DMS 273 (cell line): Measurements from ENCODE around the gene CEL.
A peak's percentile ranks its signal among the peaks of the same experiment; 100 is the strongest.
"Not testable (repeated sequence)": the region's sequence is repeated elsewhere in the genome, so short reads cannot be mapped to it uniquely, and the experiment has no call there.

ENCODE experiments used
- DNase-seq: peaks from one replicate; lab custom pipeline; 2025; ENCODE audit not compliant: unreplicated experiment; lab: John Stamatoyannopoulos, UW

Gene CEL

DNA sequence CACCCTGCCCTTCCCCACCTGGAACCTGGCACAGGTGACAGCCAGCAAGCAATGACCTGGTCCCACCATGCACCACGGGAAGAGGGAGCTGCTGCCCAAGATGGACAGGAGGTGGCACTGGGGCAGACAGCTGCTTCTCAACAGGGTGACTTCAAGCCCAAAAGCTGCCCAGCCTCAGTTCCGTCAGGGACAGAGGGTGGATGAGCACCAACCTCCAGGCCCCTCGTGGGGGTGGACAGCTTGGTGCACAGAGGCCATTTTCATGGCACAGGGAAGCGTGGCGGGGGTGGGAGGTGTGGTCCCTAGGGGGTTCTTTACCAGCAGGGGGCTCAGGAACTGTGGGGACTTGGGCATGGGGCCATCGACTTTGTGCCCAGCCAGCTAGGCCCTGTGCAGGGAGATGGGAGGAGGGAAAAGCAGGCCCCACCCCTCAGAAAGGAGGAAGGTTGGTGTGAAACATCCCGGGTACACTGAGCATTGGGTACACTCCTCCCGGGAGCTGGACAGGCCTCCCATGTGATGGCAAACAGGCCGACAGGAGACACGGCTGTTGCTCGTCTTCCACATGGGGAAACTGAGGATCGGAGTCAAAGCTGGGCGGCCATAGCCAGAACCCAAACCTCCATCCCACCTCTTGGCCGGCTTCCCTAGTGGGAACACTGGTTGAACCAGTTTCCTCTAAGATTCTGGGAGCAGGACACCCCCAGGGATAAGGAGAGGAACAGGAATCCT is 1.9 kb downstream of the CEL start:
- DNase-seq = no peak

DNA sequence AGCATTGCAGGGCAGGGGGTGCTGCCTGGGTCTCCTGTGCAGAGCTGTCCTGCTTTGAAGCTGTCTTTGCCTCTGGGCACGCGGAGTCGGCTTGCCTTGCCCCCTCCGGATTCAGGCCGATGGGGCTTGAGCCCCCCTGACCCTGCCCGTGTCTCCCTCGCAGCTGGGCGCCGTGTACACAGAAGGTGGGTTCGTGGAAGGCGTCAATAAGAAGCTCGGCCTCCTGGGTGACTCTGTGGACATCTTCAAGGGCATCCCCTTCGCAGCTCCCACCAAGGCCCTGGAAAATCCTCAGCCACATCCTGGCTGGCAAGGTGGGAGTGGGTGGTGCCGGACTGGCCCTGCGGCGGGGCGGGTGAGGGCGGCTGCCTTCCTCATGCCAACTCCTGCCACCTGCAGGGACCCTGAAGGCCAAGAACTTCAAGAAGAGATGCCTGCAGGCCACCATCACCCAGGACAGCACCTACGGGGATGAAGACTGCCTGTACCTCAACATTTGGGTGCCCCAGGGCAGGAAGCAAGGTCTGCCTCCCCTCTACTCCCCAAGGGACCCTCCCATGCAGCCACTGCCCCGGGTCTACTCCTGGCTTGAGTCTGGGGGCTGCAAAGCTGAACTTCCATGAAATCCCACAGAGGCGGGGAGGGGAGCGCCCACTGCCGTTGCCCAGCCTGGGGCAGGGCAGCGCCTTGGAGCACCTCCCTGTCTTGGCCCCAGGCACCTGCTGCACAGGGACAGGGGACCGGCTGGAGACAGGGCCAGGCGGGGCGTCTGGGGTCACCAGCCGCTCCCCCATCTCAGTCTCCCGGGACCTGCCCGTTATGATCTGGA is 2.7 kb downstream of the CEL start:
- no peak for DNase-seq

DNA sequence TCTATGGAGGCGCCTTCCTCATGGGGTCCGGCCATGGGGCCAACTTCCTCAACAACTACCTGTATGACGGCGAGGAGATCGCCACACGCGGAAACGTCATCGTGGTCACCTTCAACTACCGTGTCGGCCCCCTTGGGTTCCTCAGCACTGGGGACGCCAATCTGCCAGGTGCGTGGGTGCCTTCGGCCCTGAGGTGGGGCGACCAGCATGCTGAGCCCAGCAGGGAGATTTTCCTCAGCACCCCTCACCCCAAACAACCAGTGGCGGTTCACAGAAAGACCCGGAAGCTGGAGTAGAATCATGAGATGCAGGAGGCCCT is 3.2 kb downstream of the CEL start:
- DNase-seq = no peak

DNA sequence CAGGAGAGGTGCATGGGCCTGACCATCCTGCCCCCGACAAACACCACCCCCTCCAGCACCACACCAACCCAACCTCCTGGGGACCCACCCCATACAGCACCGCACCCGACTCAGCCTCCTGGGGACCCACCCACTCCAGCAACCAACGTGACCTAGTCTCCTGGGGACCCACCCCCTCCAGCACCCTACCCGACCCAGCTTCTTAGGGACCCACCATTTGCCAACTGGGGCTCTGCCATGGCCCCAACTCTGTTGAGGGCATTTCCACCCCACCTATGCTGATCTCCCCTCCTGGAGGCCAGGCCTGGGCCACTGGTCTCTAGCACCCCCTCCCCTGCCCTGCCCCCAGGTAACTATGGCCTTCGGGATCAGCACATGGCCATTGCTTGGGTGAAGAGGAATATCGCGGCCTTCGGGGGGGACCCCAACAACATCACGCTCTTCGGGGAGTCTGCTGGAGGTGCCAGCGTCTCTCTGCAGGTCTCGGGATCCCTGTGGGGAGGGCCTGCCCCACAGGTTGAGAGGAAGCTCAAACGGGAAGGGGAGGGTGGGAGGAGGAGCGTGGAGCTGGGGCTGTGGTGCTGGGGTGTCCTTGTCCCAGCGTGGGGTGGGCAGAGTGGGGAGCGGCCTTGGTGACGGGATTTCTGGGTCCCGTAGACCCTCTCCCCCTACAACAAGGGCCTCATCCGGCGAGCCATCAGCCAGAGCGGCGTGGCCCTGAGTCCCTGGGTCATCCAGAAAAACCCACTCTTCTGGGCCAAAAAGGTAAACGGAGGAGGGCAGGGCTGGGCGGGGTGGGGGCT is 4.6 kb downstream of the CEL start:
- DNase-seq = no peak

DNA sequence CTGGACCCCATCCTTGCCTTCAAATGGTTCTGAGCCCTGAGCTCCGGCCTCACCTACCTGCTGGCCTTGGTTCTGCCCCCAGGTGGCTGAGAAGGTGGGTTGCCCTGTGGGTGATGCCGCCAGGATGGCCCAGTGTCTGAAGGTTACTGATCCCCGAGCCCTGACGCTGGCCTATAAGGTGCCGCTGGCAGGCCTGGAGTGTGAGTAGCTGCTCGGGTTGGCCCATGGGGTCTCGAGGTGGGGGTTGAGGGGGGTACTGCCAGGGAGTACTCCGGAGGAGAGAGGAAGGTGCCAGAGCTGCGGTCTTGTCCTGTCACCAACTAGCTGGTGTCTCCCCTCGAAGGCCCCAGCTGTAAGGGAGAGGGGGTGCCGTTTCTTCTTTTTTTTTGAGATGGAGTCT is 5.2 kb downstream of the CEL start:
- no peak for DNase-seq

DNA sequence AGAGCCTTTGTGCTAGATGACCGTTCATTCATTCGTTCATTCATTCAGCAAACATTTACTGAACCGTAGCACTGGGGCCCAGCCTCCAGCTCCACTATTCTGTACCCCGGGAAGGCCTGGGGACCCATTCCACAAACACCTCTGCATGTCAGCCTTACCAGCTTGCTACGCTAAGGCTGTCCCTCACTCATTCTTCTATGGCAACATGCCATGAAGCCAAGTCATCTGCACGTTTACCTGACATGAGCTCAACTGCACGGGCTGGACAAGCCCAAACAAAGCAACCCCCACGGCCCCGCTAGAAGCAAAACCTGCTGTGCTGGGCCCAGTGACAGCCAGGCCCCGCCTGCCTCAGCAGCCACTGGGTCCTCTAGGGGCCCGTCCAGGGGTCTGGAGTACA is 6.0 kb downstream of the CEL start:
- DNase-seq = peak; percentile 66

DNA sequence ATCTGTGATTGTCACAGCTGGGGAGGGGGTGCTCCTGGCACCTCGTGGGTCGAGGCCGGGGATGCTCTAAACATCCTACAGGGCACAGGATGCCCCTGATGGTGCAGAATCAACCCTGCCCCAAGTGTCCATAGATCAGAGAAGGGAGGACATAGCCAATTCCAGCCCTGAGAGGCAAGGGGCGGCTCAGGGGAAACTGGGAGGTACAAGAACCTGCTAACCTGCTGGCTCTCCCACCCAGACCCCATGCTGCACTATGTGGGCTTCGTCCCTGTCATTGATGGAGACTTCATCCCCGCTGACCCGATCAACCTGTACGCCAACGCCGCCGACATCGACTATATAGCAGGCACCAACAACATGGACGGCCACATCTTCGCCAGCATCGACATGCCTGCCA is 6.7 kb downstream of the CEL start:
- not testable (repeated sequence) for DNase-seq

DNA sequence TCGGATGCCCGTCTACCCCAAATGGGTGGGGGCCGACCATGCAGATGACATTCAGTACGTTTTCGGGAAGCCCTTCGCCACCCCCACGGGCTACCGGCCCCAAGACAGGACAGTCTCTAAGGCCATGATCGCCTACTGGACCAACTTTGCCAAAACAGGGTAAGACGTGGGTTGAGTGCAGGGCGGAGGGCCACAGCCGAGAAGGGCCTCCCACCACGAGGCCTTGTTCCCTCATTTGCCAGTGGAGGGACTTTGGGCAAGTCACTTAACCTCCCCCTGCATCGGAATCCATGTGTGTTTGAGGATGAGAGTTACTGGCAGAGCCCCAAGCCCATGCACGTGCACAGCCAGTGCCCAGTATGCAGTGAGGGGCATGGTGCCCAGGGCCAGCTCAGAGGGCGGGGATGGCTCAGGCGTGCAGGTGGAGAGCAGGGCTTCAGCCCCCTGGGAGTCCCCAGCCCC is 8.8 kb downstream of the CEL start:
- not testable (repeated sequence) for DNase-seq

DNA sequence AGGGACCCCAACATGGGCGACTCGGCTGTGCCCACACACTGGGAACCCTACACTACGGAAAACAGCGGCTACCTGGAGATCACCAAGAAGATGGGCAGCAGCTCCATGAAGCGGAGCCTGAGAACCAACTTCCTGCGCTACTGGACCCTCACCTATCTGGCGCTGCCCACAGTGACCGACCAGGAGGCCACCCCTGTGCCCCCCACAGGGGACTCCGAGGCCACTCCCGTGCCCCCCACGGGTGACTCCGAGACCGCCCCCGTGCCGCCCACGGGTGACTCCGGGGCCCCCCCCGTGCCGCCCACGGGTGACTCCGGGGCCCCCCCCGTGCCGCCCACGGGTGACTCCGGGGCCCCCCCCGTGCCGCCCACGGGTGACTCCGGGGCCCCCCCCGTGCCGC is 9.2 kb downstream of the CEL start:
- DNase-seq = not testable (repeated sequence)

DNA sequence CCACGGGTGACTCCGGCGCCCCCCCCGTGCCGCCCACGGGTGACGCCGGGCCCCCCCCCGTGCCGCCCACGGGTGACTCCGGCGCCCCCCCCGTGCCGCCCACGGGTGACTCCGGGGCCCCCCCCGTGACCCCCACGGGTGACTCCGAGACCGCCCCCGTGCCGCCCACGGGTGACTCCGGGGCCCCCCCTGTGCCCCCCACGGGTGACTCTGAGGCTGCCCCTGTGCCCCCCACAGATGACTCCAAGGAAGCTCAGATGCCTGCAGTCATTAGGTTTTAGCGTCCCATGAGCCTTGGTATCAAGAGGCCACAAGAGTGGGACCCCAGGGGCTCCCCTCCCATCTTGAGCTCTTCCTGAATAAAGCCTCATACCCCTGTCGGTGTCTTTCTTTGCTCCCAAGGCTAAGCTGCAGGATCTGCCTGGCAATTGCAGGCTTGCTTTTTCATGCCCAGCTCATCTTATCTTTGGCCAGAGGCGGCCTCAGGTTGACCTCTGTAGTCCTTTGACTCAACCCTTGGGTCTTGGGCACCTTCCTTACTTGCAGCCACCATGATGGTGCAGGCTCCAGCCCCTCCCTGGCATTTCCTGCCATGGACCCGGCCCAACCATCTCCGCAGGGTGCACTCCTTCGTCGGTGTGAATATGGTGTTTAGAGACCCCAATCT is 9.8 kb downstream of the CEL start:
- DNase-seq = no peak

DNA sequence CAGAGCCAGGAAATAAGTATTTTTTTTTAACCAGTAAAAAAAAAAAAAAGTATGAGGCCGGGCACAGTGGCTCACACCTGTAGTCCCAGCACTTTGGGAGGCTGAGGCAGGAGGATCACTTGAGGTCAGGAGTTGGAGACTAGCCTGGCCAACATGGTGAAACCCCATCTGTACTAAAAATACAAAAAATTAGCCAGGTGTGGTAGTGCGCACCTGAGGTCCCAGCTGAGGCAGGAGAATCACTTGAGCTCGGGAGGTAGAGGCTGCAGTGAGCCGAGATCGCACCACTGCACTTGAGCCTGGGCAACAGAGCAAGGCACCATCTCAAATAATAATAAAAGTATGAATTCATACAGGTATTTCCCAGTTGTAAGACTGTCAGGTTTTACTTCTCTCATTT is 10.4 kb downstream of the CEL start:
- DNase-seq = not testable (repeated sequence)

DNA sequence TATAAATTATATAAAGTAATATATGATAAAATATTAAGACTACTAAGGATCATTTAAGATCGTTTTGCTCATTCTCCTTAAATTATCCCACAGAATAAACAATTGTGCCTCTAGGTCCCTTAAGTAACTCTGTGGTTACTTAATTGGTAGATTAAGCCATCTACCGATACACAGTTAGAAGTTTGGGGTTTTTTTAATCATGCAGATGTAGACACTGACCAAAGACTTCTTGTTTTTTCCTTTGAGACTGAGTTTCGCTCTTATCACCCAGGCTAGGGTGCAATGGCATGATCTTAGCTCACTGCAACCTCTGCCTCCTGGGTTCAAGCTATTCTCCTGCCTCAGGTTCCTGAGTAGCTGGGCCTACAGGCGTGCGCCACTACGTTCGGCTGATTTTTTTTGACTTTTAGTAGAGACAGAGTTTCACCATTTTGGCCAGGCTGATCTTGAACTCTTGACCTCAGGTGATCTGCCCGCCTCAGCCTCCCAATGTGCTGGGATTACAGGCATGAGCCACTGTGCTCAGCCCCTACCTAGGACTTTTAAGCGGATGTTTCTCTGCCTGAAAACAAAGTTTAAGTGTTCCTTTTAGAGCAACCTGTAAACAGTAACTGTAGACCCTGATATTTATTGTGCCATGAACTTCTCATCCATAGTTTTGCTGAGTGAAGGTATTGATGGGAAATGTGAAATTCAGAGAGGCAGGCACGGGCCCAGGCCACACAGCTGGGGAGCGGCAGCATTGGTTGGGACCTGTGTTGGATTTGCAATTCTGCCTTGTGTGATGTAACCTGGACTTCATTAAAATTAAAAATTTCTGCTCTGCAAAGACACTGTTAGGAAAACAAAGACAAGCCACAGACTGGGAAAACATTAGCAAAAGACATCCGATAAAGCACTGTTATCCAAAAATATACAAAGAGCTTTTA is 11.6 kb downstream of the CEL start:
- no peak for DNase-seq

DNA sequence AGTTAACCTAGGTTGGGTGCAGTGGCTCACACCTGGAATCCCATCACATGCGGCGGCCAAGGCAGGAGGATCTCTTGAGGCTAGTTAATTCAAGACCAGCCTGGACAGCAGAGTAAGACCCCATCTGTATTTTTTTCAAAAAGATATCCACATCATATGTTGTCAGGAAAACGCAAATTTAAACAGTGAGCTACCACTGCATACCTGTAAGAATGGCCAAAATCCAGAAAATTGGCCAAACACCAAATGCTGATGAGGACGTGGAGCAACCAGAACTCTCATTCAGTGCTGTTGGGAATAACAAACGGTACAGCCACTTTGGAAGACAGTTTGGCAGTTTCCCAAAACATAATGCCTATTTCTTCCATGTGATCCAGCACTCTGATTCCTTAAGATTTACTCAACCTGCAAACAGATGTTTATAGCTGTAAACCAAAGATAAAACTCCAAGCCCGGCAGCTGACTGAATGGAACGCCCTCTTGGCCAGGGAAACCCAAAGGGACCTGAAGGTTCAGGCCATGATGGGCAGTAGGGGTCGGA is 12.4 kb downstream of the CEL start:
- DNase-seq = peak; percentile 45

DNA sequence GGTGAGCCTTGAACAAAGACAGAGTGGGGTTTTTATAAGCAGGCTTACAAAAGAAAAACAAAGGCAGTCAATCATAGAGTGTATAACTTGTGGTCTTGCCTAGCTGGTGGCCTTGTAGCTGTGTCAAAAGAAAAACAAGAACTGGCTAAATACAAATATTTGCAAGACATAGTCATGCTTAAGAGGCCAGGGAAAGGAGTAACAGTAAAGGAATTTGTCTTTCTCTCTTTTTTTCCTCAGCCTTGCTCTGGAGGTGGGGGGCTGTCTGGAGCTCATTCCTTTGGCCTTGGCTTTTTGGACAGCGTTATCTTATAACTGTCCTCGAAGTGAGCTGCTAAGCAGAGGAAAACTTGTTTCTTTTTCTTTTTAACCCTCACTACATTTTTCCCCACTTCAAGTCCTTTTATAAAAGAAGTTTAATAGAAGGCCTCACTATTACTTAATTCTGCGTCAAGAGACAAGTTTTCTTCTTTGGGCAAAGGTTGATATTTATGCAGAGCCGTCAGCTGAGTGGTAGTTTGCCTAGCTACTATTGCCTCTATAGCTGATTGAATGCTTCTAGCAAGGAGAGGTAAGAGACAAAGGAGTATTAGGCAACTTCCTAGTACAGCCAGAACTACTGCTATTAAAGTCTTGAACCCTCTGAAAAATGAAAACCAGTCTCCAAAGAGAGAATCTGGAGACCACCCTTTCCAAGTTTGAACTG is 14.3 kb downstream of the CEL start:
- DNase-seq = no peak

DNA sequence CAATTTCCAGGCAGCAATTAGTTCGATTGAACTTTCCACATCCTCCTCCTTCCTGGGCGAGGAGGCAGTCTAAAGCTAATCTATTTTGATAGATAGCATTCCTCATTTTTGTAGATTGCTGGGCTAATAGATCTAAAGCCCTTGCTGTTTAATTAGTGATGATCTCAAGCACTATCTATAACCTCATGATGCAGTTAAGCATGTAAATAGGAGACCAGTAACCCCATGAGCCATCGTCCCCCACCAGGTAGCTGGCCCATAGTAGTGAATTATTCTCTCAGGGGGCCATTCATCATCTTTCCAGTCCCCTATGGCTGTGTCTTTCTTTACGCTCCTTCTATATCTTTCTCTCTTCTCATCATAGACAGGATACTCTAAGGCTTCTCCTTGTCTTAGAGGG is 14.9 kb downstream of the CEL start:
- DNase-seq = no peak

DNA sequence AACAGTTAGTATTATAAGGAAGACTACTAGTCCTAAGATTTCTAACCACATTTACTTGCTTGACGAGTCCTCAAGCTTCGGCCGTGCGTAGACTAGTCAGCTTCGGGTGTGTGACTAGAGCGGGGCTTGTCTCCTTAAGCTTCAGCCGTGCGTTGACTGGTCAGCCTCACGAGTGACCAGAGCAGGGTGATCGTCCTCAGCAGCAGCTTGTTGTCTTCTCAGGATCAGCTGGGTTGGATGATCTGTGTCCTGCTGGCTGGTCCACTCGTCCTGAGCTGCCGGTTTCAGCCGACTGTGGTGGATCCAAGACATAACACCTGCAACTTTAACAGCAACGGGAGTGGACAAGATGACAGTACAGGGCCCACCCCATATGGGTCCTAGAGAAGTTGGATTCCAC is 16.7 kb downstream of the CEL start:
- no peak for DNase-seq

DNA sequence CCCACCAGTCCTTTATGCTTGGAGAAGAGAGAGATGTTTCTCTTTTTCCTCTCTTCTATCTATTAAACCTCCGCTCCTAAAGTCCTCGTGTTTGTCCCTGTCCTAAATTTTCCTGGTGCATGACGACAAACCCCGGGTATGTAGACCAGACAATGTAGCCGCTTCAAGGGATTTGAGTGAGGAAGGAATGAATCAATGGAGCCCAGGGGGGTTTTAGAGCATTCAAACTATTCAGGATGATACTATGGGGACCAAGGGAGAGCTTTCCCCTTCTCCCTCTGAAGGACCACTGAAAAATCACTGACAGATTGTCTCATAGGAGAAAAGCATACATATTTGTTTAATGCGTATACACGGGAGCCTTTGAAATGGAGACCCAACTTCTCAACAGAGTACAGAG is 18.4 kb downstream of the CEL start:
- no peak for DNase-seq

DNA sequence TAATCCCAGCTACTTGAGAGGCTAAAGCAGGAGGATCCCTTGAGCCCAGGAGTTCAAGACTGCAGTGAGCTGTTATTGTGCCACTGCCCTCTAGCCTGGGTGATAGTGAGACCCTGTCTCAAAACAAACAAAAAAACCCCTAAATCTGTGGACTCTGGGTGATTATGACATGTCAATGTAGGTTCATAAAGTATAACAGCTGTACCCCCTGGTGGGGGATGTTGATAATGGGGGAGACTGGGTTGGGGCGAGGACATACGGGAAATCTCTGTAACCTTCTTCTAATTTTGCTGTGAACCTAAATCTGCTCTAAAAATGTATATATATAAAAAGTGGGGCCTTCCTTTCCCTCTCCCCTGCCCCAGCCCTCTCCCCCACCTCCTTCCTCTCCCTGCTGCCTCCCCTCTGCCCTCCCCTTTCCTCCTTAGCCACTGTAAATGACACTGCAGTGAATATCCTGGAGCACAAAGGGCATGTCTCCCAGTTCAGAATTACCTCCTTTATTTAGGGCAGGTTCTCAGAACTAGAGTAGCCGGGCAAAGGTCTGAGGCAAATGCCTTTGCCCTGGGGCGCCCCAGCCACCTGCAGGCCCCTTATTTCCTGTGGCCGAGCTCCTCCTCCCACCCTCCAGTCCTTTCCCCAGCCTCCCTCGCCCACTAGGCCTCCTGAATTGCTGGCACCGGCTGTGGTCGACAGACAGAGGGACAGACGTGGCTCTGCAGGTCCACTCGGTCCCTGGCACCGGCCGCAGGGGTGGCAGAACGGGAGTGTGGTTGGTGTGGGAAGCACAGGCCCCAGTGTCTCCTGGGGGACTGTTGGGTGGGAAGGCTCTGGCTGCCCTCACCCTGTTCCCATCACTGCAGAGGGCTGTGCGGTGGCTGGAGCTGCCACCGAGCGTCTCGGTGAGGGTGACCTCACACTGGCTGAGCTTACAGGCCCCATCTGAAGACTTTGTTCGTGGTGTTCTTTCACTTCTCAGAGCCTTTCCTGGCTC is 19.3 kb downstream of the CEL start:
- not testable (repeated sequence) for DNase-seq
